H9 (cell line): Measurements from ENCODE around the gene MAPKAP1. TPM values are rescaled to one million over a fixed set of nuclear protein-coding genes. Genes with fewer than 3 reads are reported as not detected.

Source experiments
- DNase-seq: peaks from one replicate; pipeline ENCODE4 v3.0.0-alpha.2; 2017
- H2AFZ ChIP-seq: one replicate; pipeline ENCODE4 v1.6.1; 2013; ENCODE audit warnings: mild to moderate bottlenecking, low read length, control low read depth, moderate library complexity
- H2AK5ac ChIP-seq: 2 replicates; pipeline ENCODE4 v1.6.1; 2013; ENCODE audit warnings: low read length, control low read depth, mixed read lengths; ENCODE audit not compliant: insufficient read length
- H2BK120ac ChIP-seq: one replicate; pipeline ENCODE4 v1.6.1; 2013; ENCODE audit warnings: low read depth, mild to moderate bottlenecking, low read length, control low read depth, inconsistent platforms; ENCODE audit not compliant: poor library complexity, severe bottlenecking
- H2BK12ac ChIP-seq: 2 replicates; pipeline ENCODE4 v1.6.1; 2013; ENCODE audit warnings: low read length, control low read depth, mixed read lengths, low read depth; ENCODE audit not compliant: insufficient read length
- H2BK15ac ChIP-seq: 2 replicates; pipeline ENCODE4 v1.6.1; 2013; ENCODE audit warnings: low read depth, low read length, control low read depth
- H2BK20ac ChIP-seq: one replicate; pipeline ENCODE4 v1.6.1; 2013; ENCODE audit warnings: low read depth, mild to moderate bottlenecking, low read length, control low read depth, inconsistent platforms; ENCODE audit not compliant: poor library complexity, severe bottlenecking
- H2BK5ac ChIP-seq: 2 replicates; pipeline ENCODE4 v1.6.1; 2013; ENCODE audit warnings: low read length, control low read depth, mixed read lengths; ENCODE audit not compliant: insufficient read length
- H3K14ac ChIP-seq: 2 replicates; pipeline ENCODE4 v1.6.1; 2013; ENCODE audit warnings: low read length, control low read depth; ENCODE audit not compliant: insufficient read depth
- H3K18ac ChIP-seq: 2 replicates; pipeline ENCODE4 v1.6.1; 2013; ENCODE audit warnings: low read depth, mild to moderate bottlenecking, mixed read lengths, low read length, control low read depth; ENCODE audit not compliant: insufficient read length
- H3K23ac ChIP-seq: 2 replicates; pipeline ENCODE4 v1.6.1; 2013; ENCODE audit warnings: low read length, control low read depth, mixed read lengths, low read depth; ENCODE audit not compliant: insufficient read length
- H3K23me2 ChIP-seq: 2 replicates; pipeline ENCODE4 v1.6.1; 2013; ENCODE audit warnings: low read depth, mild to moderate bottlenecking, mixed read lengths, low read length, control low read depth; ENCODE audit not compliant: insufficient read length, poor library complexity, severe bottlenecking
- H3K27ac ChIP-seq: 2 replicates; pipeline ENCODE4 v1.5.1; 2013; ENCODE audit warnings: low read length, control low read depth, mixed read lengths, low read depth; ENCODE audit not compliant: insufficient read length
- H3K27me3 ChIP-seq: 2 replicates; pipeline ENCODE4 v1.6.1; 2013; ENCODE audit warnings: low read length, control low read depth, inconsistent platforms; ENCODE audit not compliant: insufficient read depth
- H3K4ac ChIP-seq: 2 replicates; pipeline ENCODE4 v1.6.1; 2013; ENCODE audit warnings: low read depth, mild to moderate bottlenecking, control low read depth, inconsistent platforms, low read length, moderate library complexity
- H3K4me1 ChIP-seq: 2 replicates; pipeline ENCODE4 v1.6.1; 2013; ENCODE audit warnings: low read length, control low read depth, inconsistent platforms; ENCODE audit not compliant: insufficient read depth
- H3K4me2 ChIP-seq: 2 replicates; pipeline ENCODE4 v1.6.1; 2013; ENCODE audit warnings: low read length, control low read depth, mixed read lengths; ENCODE audit not compliant: insufficient read length, insufficient read depth
- H3K56ac ChIP-seq: 2 replicates; pipeline ENCODE4 v1.6.1; 2013; ENCODE audit warnings: low read depth, mild to moderate bottlenecking, mixed read lengths, low read length, control low read depth; ENCODE audit not compliant: insufficient read length
- H3K79me1 ChIP-seq: 2 replicates; pipeline ENCODE4 v1.6.1; 2013; ENCODE audit warnings: low read depth, mild to moderate bottlenecking, moderate library complexity, low read length, control low read depth, inconsistent platforms; ENCODE audit not compliant: insufficient read depth, poor library complexity, severe bottlenecking
- H3K79me2 ChIP-seq: 2 replicates; pipeline ENCODE4 v1.6.1; 2013; ENCODE audit warnings: low read length, control low read depth, inconsistent platforms; ENCODE audit not compliant: insufficient read depth
- H3K9ac ChIP-seq: 2 replicates; pipeline ENCODE4 v1.6.1; 2013; ENCODE audit warnings: low read length, control low read depth, mixed read lengths; ENCODE audit not compliant: insufficient read length; ENCODE audit errors: extremely low read depth
- H3K9me3 ChIP-seq: one replicate; pipeline ENCODE4 v1.6.1; 2013; ENCODE audit warnings: low read depth, low read length, inconsistent platforms; ENCODE audit not compliant: control insufficient read depth
- H3T11ph ChIP-seq: one replicate; pipeline ENCODE4 v1.6.1; 2013; ENCODE audit warnings: mild to moderate bottlenecking, low read length, control low read depth, inconsistent platforms
- H4K20me1 ChIP-seq: one replicate; pipeline ENCODE4 v1.6.1; 2013; ENCODE audit not compliant: control insufficient read depth, insufficient read length, insufficient read depth
- H4K5ac ChIP-seq: 2 replicates; pipeline ENCODE4 v1.6.1; 2013; ENCODE audit warnings: low read depth, mild to moderate bottlenecking, mixed read lengths, low read length, control low read depth; ENCODE audit not compliant: insufficient read length
- H4K8ac ChIP-seq: replicated peaks from 2 replicates; pipeline ENCODE4 v1.6.1; 2013; ENCODE audit warnings: low read length, control low read depth, mixed read lengths, low read depth; ENCODE audit not compliant: insufficient read length
- H4K91ac ChIP-seq: 2 replicates; pipeline ENCODE4 v1.6.1; 2013; ENCODE audit warnings: low read depth, mild to moderate bottlenecking, moderate library complexity, mixed read lengths, low read length, control low read depth; ENCODE audit not compliant: insufficient read length
- H3K27ac Mint-ChIP-seq, 3 experiments: 2 replicates in 2 of 3; 3 replicates in 1 of 3; pipeline ENCODE4 v1.8.0; 2020 to 2021; ENCODE audit warnings: mixed read lengths in 3 of 3, mild to moderate bottlenecking in 1 of 3, moderate library complexity in 1 of 3
- H3K27me3 Mint-ChIP-seq: 2 replicates; pipeline ENCODE4 v1.8.0; 2021; ENCODE audit warnings: low read depth, mild to moderate bottlenecking, moderate library complexity, mixed read lengths
- H3K36me3 Mint-ChIP-seq, 3 experiments: 2 replicates in 2 of 3; 3 replicates in 1 of 3; pipeline ENCODE4 v1.8.0; 2020 to 2021; ENCODE audit warnings: low read depth in 3 of 3, mixed read lengths in 3 of 3; ENCODE audit not compliant: insufficient read depth in 1 of 3
- H3K4me1 Mint-ChIP-seq, 2 experiments: 2 replicates each; pipeline ENCODE4 v1.8.0; 2020; ENCODE audit warnings: mixed read lengths in 2 of 2
- H3K4me3 Mint-ChIP-seq, 2 experiments: 2 replicates in 1 of 2; 3 replicates in 1 of 2; pipeline ENCODE4 v1.8.0; 2020 to 2021; ENCODE audit warnings: mild to moderate bottlenecking in 2 of 2, mixed read lengths in 2 of 2, moderate library complexity in 1 of 2
- H3K9me3 Mint-ChIP-seq, 2 experiments: 2 replicates in 1 of 2; 3 replicates in 1 of 2; pipeline ENCODE4 v1.8.0; 2020; ENCODE audit warnings: mild to moderate bottlenecking in 2 of 2, mixed read lengths in 2 of 2, moderate library complexity in 1 of 2
- CTCF ChIP-seq: fragments of 200-600 bp; sonication (generic); conservative IDR thresholded peaks from 3 replicates; pipeline ENCODE4 v1.8.0; 2021; ENCODE audit warnings: antibody characterized with exemption, mild to moderate bottlenecking
- WGBS: extraction: QIAGEN DNeasy Blood & Tissue Kit; methylation state at CpG from one replicate; pipeline ENCODE4 v1.1.7; 2013; ENCODE audit warnings: missing lambda C conversion rate, low lambda C conversion rate, mixed read lengths; ENCODE audit not compliant: insufficient read length; ENCODE audit errors: extremely low coverage; 5-methylcytosine and 5-hydroxymethylcytosine counted together
- total RNA-seq: library from RNA; stranded (reverse); gene quantifications from 2 replicates; pipeline ENCODE4 v1.2.1, GENCODE V29; 2021

Gene MAPKAP1
- total RNA-seq, 1 experiment from 2014 or later: 97.0 TPM

- Mint-ChIP-seq H3K36me3 (no peaks in the 10 kb centered on the region; a peak in 1 of 7 replicates), H3K27ac (no peak overlapping the region)
Measured at GRCh38 chr9:125387861-125388524, 319.0 kb downstream of the MAPKAP1 start.

More at GRCh38 chr9:125387861-125388524, 319.0 kb downstream of the MAPKAP1 start:
- no peaks in the 10 kb centered on the region for H3K27me3 ChIP-seq
- H2BK12ac ChIP-seq: no peak overlapping the region
- TF ChIP-seq CTCF: no peak
- H3K4me1 Mint-ChIP-seq: peaks cover 15 to 16% of the 10 kb centered on the region in 2 experiments
- H2BK15ac ChIP-seq: no peak overlapping the region
- no peak overlapping the region for H2AFZ ChIP-seq
- no peak overlapping the region for H3K56ac ChIP-seq
- H3K23ac ChIP-seq: no peak overlapping the region
- H4K20me1 ChIP-seq: no peaks in the 10 kb centered on the region
- no peaks in the 10 kb centered on the region for H3K79me1 ChIP-seq
- no peak overlapping the region for H2AK5ac ChIP-seq
- H3K18ac ChIP-seq: no peak overlapping the region
- H3K79me2 ChIP-seq: no peaks in the 10 kb centered on the region
- H3K4ac ChIP-seq: no peak overlapping the region
- H3K4me1 ChIP-seq: no peaks in the 10 kb centered on the region; the same call in 1 of the 2 replicates
- H3K4me2 ChIP-seq: no peak overlapping the region
- no peak for DNase-seq
- no peak overlapping the region for H3K9ac ChIP-seq
- WGBS: no CpG with 5 or more reads among the region's 14 CpGs
- H3K14ac ChIP-seq: no peak overlapping the region; the same call in 1 of the 2 replicates
- peaks cover 33% of the 10 kb centered on the region for H3K27me3 Mint-ChIP-seq
- no peaks in the 10 kb centered on the region for H3K9me3 ChIP-seq
- H3K4me3 Mint-ChIP-seq: no peak overlapping the region
- no peak overlapping the region for H2BK5ac ChIP-seq
- no peak overlapping the region for H3T11ph ChIP-seq
- H3K9me3 Mint-ChIP-seq: peaks cover 0 to 3% of the 10 kb centered on the region in 2 experiments; a peak in 1 of 5 replicates
- no peaks in the 10 kb centered on the region for H3K23me2 ChIP-seq
- H4K8ac ChIP-seq: no peak overlapping the region
- H4K5ac ChIP-seq: no peak overlapping the region
- H2BK120ac ChIP-seq: no peak overlapping the region
- no peak overlapping the region for H4K91ac ChIP-seq
- no peak overlapping the region for H3K27ac ChIP-seq
- no peak overlapping the region for H2BK20ac ChIP-seq

Other genes starting within 250 kb of the MAPKAP1 start
- gene PBX3, start 40.2 kb upstream of the MAPKAP1 start, total RNA-seq: 44.6 and 46.0 TPM in 2 replicates